ENCODE measurements around the gene PPP1R1A. TPM values are rescaled to one million over a fixed set of nuclear protein-coding genes. Genes with fewer than 3 reads are reported as not detected.

The PPP1R1A gene
- polyA plus RNA-seq, 1 donor (not counting 4 experiments of a cell fraction or from before 2014, with no cell fraction given), result not detected

DNA sequence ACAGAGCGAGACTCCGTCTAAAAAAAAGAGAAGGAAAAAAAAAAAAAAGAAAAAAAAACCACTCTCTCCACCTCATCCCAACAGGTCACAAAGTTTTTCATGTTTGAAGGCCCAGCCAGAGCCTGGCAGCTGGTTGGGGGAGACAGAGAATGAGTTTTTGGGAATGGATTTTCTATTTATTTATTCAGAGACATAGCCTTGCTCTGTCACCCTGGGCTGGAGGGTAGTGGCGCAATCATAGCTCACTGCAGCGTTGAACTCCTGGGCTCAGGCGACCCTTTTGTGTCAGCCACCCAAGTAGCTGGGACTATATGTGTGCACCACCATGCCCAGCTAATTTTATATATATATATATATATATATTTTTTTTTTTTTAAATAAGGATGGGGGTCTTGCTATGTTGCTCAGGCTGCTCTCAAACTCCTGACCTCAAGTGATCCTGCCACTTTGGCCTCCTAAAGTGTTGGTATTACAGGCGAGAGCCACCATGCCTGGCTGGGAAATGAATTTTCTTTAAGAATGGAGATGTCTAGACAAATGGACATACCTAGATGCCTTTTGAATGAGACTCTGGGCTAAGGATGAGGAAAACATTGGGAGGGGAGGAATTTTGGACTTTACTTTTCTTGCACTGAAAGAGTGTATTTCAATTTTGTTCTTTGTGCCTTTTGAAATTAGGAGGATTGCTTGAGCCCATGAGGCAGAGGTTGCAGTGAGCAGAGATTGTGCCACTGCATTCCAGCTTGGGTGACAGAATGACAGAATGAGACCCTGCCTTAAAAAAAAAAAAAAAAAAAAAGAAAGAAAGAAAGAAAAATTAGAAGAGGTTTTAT, 16.9 kb upstream of the PPP1R1A start:
- no peaks in the 10 kb centered on the region for H4K20me1 ChIP-seq (ENCODE audit: control insufficient read depth, extremely low read depth, insufficient read depth, low read length)
- H2AFZ ChIP-seq (ENCODE audit: control insufficient read depth, low read length), result no peak overlapping the region
- no peaks in the 10 kb centered on the region for H3K4me1 ChIP-seq (ENCODE audit: control insufficient read depth, extremely low read depth, insufficient read depth, low read length)
- no peaks in the 10 kb centered on the region for H3K79me2 ChIP-seq (ENCODE audit: control insufficient read depth, insufficient read depth, low read length)
- dilution Hi-C loops (cut with MboI; ENCODE audit: extremely low pct_ligation_motif_present, low sequenced_read_pairs), result no loop called here
- no peaks in the 10 kb centered on the region for H3K36me3 ChIP-seq (ENCODE audit: control insufficient read depth in 2 of 2, extremely low read depth in 1 of 2, insufficient read depth in 2 of 2, low read length in 2 of 2)
- no peak for DNase-seq (ENCODE audit: low read depth, low spot score)
- H3K27ac ChIP-seq (ENCODE audit: control insufficient read depth, insufficient read depth, low read length), result no peak overlapping the region
- H3K9ac ChIP-seq (ENCODE audit: control insufficient read depth, extremely low read depth, insufficient read depth, low read length), result no peak overlapping the region
- no peak for FAIRE-seq
- H3K27me3 ChIP-seq (ENCODE audit: control insufficient read depth, extremely low read depth, insufficient read depth, low read length), result peaks cover 8% of the 10 kb centered on the region
- no peaks in the 10 kb centered on the region for H3K9me3 ChIP-seq (ENCODE audit: control insufficient read depth, low read depth, low read length)
- H3K4me2 ChIP-seq (ENCODE audit: control insufficient read depth, extremely low read depth, insufficient read depth, low read depth, low read length), result no peak overlapping the region
- no peaks in the 10 kb centered on the region for H3K9me1 ChIP-seq (ENCODE audit: control insufficient read depth, extremely low read depth, insufficient read depth, low read length)
- no peak overlapping the region for H3K4me3 ChIP-seq (ENCODE audit: control insufficient read depth in 2 of 3, extremely low read depth in 1 of 3, insufficient read depth in 2 of 3, low read depth in 1 of 3, low read length in 3 of 3)
- TF ChIP-seq, protein P1, sequence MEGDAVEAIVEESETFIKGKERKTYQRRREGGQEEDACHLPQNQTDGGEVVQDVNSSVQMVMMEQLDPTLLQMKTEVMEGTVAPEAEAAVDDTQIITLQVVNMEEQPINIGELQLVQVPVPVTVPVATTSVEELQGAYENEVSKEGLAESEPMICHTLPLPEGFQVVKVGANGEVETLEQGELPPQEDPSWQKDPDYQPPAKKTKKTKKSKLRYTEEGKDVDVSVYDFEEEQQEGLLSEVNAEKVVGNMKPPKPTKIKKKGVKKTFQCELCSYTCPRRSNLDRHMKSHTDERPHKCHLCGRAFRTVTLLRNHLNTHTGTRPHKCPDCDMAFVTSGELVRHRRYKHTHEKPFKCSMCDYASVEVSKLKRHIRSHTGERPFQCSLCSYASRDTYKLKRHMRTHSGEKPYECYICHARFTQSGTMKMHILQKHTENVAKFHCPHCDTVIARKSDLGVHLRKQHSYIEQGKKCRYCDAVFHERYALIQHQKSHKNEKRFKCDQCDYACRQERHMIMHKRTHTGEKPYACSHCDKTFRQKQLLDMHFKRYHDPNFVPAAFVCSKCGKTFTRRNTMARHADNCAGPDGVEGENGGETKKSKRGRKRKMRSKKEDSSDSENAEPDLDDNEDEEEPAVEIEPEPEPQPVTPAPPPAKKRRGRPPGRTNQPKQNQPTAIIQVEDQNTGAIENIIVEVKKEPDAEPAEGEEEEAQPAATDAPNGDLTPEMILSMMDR (optimal IDR thresholded peaks at IDR 0.05 in 1 of 3, IDR thresholded peaks at IDR 0.05 in 1 of 3, conservative IDR thresholded peaks at IDR 0.05 in 1 of 3; ENCODE audit: extremely low read depth in 1 of 3, insufficient read depth in 2 of 3, low read length in 3 of 3), result no peak
- TF ChIP-seq EZH2 (IDR thresholded peaks at IDR 0.05; ENCODE audit: low read length), result no peak

DNA sequence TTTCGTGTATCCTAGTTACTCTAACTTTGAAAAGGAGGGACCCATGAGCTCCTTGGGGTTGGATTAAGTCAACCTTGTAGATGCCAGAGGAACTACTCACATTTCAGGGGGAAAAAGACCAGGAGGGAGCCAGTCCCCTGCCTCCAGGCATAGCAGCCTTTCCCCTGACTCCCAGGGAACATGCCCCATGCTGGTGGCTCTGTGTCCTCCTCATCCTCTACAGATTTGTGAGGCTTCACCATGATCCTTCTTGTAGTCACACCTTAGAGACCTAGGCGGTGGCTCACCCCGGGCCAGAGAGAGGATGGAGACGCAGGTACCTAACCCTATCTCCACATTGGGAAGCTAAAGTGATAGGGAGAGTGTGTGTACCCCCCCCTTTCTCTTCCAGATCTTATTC, 16.0 kb upstream of the PPP1R1A start:
- Histone ChIP-seq H3K27me3 (ENCODE audit: control insufficient read depth, extremely low read depth, insufficient read depth, low read length) (peaks cover 5% of the 10 kb centered on the region), H3K4me2 (ENCODE audit: control insufficient read depth, extremely low read depth, insufficient read depth, low read depth, low read length) (no peak overlapping the region), H3K27ac (ENCODE audit: control insufficient read depth, insufficient read depth, low read length) (no peak overlapping the region), H3K36me3 (ENCODE audit: control insufficient read depth in 2 of 2, extremely low read depth in 1 of 2, insufficient read depth in 2 of 2, low read length in 2 of 2) (no peaks in the 10 kb centered on the region), H3K79me2 (ENCODE audit: control insufficient read depth, insufficient read depth, low read length) (no peaks in the 10 kb centered on the region), H3K9ac (ENCODE audit: control insufficient read depth, extremely low read depth, insufficient read depth, low read length) (no peak overlapping the region), H3K4me1 (ENCODE audit: control insufficient read depth, extremely low read depth, insufficient read depth, low read length) (no peaks in the 10 kb centered on the region), H2AFZ (ENCODE audit: control insufficient read depth, low read length) (no peak overlapping the region), H4K20me1 (ENCODE audit: control insufficient read depth, extremely low read depth, insufficient read depth, low read length) (no peaks in the 10 kb centered on the region), H3K9me3 (ENCODE audit: control insufficient read depth, low read depth, low read length) (no peaks in the 10 kb centered on the region), H3K4me3 (ENCODE audit: control insufficient read depth in 2 of 3, extremely low read depth in 1 of 3, insufficient read depth in 2 of 3, low read depth in 1 of 3, low read length in 3 of 3) (no peak overlapping the region), H3K9me1 (ENCODE audit: control insufficient read depth, extremely low read depth, insufficient read depth, low read length) (no peaks in the 10 kb centered on the region)
- DNase-seq (ENCODE audit: low read depth, low spot score) (no peak), FAIRE-seq (no peak)
- dilution Hi-C loops (cut with MboI; ENCODE audit: extremely low pct_ligation_motif_present, low sequenced_read_pairs), result no loop called here
- no peak for TF ChIP-seq EZH2 (IDR thresholded peaks at IDR 0.05; ENCODE audit: low read length)
- TF ChIP-seq, protein P1 (optimal IDR thresholded peaks at IDR 0.05 in 1 of 3, IDR thresholded peaks at IDR 0.05 in 1 of 3, conservative IDR thresholded peaks at IDR 0.05 in 1 of 3; ENCODE audit: extremely low read depth in 1 of 3, insufficient read depth in 2 of 3, low read length in 3 of 3), result no peak
